ENCODE results near the gene OXER1.
A peak's percentile ranks its signal among the peaks of the same experiment; 100 is the strongest.

The OXER1 gene

GRCh38 chr2:42777883-42778805, 14.2 kb upstream of the OXER1 start:
- no peak for DNase-seq (ENCODE audit: low read depth, low spot score)
- Histone ChIP-seq H3K9me3 (ENCODE audit: insufficient read depth, low read length) (peaks cover 33% of the 10 kb centered on the region), H3K36me3 (ENCODE audit: insufficient read depth, insufficient read length, low read length) (peaks cover 7% of the 10 kb centered on the region), H3K4me1 (ENCODE audit: insufficient read depth, insufficient read length) (no peaks in the 10 kb centered on the region), H3K4me3 (ENCODE audit: insufficient read length, low read depth) (no peak overlapping the region), H3K9ac (ENCODE audit: insufficient read length, low read depth) (no peak overlapping the region), H3K27me3 (ENCODE audit: insufficient read depth, insufficient read length) (no peaks in the 10 kb centered on the region)
- TF ChIP-seq SUZ12 (IDR thresholded peaks at IDR 0.05; ENCODE audit: extremely low read depth, insufficient read depth, insufficient read length) (no peak), YY1 (IDR thresholded peaks at IDR 0.05; ENCODE audit: insufficient read depth, insufficient read length) (no peak), ZNF274 (IDR thresholded peaks at IDR 0.05; ENCODE audit: low read depth, low read length) (no peak)

DNA sequence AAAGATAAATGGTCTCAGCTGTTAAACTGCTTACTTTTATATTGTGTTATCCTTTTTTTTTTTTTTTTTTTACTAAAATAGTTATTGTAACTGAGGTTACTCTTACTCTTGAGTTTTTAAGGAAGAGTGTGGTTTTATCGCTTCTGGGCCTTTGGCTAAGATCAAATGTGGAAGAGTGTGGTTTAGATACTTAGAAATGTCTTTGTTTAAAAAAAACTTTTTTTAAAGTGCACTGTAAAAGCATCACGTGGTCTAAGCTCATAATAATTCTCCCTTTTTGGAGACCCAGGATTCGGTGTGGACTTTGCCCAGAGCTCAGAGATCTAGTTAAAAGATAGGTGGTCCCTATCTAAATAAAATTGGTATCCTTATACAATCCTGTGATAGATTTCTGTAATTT, 11.9 kb upstream of the OXER1 start:
- Histone ChIP-seq H3K9me3 (ENCODE audit: insufficient read depth, low read length) (peaks cover 33% of the 10 kb centered on the region), H3K9ac (ENCODE audit: insufficient read length, low read depth) (no peak overlapping the region), H3K27me3 (ENCODE audit: insufficient read depth, insufficient read length) (no peaks in the 10 kb centered on the region), H3K4me1 (ENCODE audit: insufficient read depth, insufficient read length) (no peaks in the 10 kb centered on the region), H3K36me3 (ENCODE audit: insufficient read depth, insufficient read length, low read length) (peaks cover 3% of the 10 kb centered on the region), H3K4me3 (ENCODE audit: insufficient read length, low read depth) (no peak overlapping the region)
- no peak for DNase-seq (ENCODE audit: low read depth, low spot score)
- TF ChIP-seq ZNF274 (IDR thresholded peaks at IDR 0.05; ENCODE audit: low read depth, low read length), result no peak
- no peak for TF ChIP-seq YY1 (IDR thresholded peaks at IDR 0.05; ENCODE audit: insufficient read depth, insufficient read length)

DNA sequence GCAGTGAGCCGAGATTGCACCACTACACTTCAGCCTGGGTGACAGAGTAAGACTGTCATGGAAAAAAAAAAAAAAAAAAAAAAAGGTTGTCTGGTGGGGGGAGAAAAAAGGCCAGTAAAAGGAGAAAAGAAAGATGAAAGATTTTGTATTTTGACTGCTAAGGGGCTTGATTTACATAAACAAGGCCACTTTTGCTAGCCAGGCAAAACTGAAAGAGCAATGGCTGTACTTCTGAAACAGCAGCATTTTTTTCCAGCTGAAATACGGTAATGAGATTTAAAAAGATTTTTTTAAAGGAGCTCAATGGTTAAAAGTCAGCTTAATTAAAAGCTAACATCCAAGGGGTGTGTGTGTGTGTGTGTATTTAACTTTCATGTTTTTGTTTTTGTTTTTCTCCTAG, 11.3 kb upstream of the OXER1 start:
- DNase-seq (ENCODE audit: low read depth, low spot score), result no peak
- Histone ChIP-seq H3K27me3 (ENCODE audit: insufficient read depth, insufficient read length) (no peaks in the 10 kb centered on the region), H3K4me1 (ENCODE audit: insufficient read depth, insufficient read length) (peaks cover 2% of the 10 kb centered on the region), H3K9me3 (ENCODE audit: insufficient read depth, low read length) (peaks cover 33% of the 10 kb centered on the region), H3K4me3 (ENCODE audit: insufficient read length, low read depth) (no peak overlapping the region), H3K9ac (ENCODE audit: insufficient read length, low read depth) (no peak overlapping the region), H3K36me3 (ENCODE audit: insufficient read depth, insufficient read length, low read length) (peaks cover 3% of the 10 kb centered on the region)
- no peak for TF ChIP-seq SUZ12 (IDR thresholded peaks at IDR 0.05; ENCODE audit: extremely low read depth, insufficient read depth, insufficient read length)
- no peak for TF ChIP-seq YY1 (IDR thresholded peaks at IDR 0.05; ENCODE audit: insufficient read depth, insufficient read length)
- TF ChIP-seq ZNF274 (IDR thresholded peaks at IDR 0.05; ENCODE audit: low read depth, low read length), result no peak

GRCh38 chr2:42771546-42772153, 7.7 kb upstream of the OXER1 start:
- H3K9me3 ChIP-seq (ENCODE audit: insufficient read depth, low read length), result 0 out of 2 replicates have a peak, but pooled peaks cover under 1% of the 10 kb centered on the region
- no peaks in the 10 kb centered on the region for H3K36me3 ChIP-seq (ENCODE audit: insufficient read depth, insufficient read length, low read length)
- no peak for DNase-seq (ENCODE audit: low read depth, low spot score)
- H3K27me3 ChIP-seq (ENCODE audit: insufficient read depth, insufficient read length), result no peaks in the 10 kb centered on the region
- H3K4me1 ChIP-seq (ENCODE audit: insufficient read depth, insufficient read length), result peaks cover 2% of the 10 kb centered on the region
- H3K9ac ChIP-seq (ENCODE audit: insufficient read length, low read depth), result no peak overlapping the region
- TF ChIP-seq SUZ12 (IDR thresholded peaks at IDR 0.05; ENCODE audit: extremely low read depth, insufficient read depth, insufficient read length) (no peak), YY1 (IDR thresholded peaks at IDR 0.05; ENCODE audit: insufficient read depth, insufficient read length) (no peak), ZNF274 (IDR thresholded peaks at IDR 0.05; ENCODE audit: low read depth, low read length) (no peak)
- H3K4me3 ChIP-seq (ENCODE audit: insufficient read length, low read depth), result no peak overlapping the region

DNA sequence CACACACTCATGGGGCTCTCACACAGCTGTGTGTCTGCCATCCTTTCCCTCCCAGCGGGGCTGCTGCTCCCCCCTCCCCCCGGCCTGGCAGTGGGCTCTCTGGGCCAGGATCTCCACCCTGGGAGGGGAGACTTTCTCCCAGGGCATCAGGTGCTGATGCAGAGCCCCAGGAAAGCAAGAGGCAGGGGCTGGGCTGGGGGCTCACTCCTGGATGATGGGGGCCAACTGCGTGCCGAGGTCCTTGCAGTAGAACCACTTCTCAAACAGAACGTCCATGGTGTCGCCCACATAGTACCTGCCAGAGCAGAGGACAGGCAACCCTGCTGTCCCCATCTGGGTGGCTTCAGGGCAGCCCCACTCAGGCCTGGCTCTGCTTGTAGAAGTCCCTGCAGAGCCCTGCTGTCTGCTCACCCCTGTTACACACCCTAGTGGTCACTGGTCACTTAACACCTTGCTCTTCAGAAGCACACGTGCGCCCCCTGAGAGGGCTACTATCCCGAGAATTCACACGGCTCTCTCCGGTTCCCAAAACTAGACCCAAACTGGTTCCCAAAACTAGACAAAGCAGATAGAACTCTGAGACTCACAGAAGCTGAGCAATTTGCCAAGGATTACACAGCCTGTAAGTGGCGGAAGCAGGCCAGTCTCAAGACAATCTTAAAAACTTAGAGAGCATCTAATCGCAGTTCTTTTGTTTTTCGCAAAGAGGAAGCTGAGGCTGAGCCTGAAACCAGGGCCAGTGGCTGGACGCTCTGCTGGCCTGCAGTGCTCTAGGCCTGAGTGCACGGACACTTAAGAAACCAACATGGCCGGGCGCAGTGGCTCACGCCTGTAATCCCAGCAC, 6.6 kb upstream of the OXER1 start:
- TF ChIP-seq SUZ12 (IDR thresholded peaks at IDR 0.05; ENCODE audit: extremely low read depth, insufficient read depth, insufficient read length) (no peak), ZNF274 (IDR thresholded peaks at IDR 0.05; ENCODE audit: low read depth, low read length) (no peak), YY1 (IDR thresholded peaks at IDR 0.05; ENCODE audit: insufficient read depth, insufficient read length) (no peak)
- DNase-seq (ENCODE audit: low read depth, low spot score), result peak; percentile 81
- Histone ChIP-seq H3K4me3 (ENCODE audit: insufficient read length, low read depth) (no peak overlapping the region), H3K9me3 (ENCODE audit: insufficient read depth, low read length) (no peaks in the 10 kb centered on the region), H3K27me3 (ENCODE audit: insufficient read depth, insufficient read length) (no peaks in the 10 kb centered on the region), H3K36me3 (ENCODE audit: insufficient read depth, insufficient read length, low read length) (no peaks in the 10 kb centered on the region), H3K4me1 (ENCODE audit: insufficient read depth, insufficient read length) (peaks cover 2% of the 10 kb centered on the region), H3K9ac (ENCODE audit: insufficient read length, low read depth) (no peak overlapping the region)

- no peak overlapping the region for H3K4me3 ChIP-seq (ENCODE audit: insufficient read length, low read depth)
- H3K36me3 ChIP-seq (ENCODE audit: insufficient read depth, insufficient read length, low read length), result no peaks in the 10 kb centered on the region
- TF ChIP-seq ZNF274 (IDR thresholded peaks at IDR 0.05; ENCODE audit: low read depth, low read length), result no peak
- no peak for TF ChIP-seq YY1 (IDR thresholded peaks at IDR 0.05; ENCODE audit: insufficient read depth, insufficient read length)
- TF ChIP-seq SUZ12 (IDR thresholded peaks at IDR 0.05; ENCODE audit: extremely low read depth, insufficient read depth, insufficient read length), result no peak
- no peaks in the 10 kb centered on the region for H3K9me3 ChIP-seq (ENCODE audit: insufficient read depth, low read length)
- no peak overlapping the region for H3K9ac ChIP-seq (ENCODE audit: insufficient read length, low read depth)
- no peaks in the 10 kb centered on the region for H3K27me3 ChIP-seq (ENCODE audit: insufficient read depth, insufficient read length)
- H3K4me1 ChIP-seq (ENCODE audit: insufficient read depth, insufficient read length), result peaks cover 4% of the 10 kb centered on the region
- no peak for DNase-seq (ENCODE audit: low read depth, low spot score)
Observed at GRCh38 chr2:42769583-42770287, 5.8 kb upstream of the OXER1 start.

Data from NT2/D1 (cell line).